GM12878 (cell line): ENCODE data around the gene PHF21B. TPM values are rescaled to one million over a fixed set of nuclear protein-coding genes. Genes with fewer than 3 reads are reported as not detected.

Source experiments
- ATAC-seq: fragments of 200-7000 bp; cut with Tn5 transposase; 3 replicates; pipeline ENCODE4 v1.9.1; 2020; ENCODE audit warnings: mild to moderate bottlenecking, moderate library complexity
- BruUV-seq: library from RNA; stranded (reverse); fragments of 400-500 nt; replicated peaks from 2 replicates; lab custom pipeline; 2021; lab: Mats Ljungman, UMichigan
- CTCF ChIA-PET: fragments of 300-600 bp; sonication (Branson Sonifier 250); formaldehyde crosslinking; extraction: SDS; loops from one replicate; lab custom pipeline; 2021; ENCODE audit warnings: inconsistent platforms; lab: Yijun Ruan, JAX
- POLR2A ChIA-PET: fragments of 350-600 bp; formaldehyde crosslinking; extraction: SDS; loops from one replicate; lab custom pipeline; 2021; ENCODE audit warnings: inconsistent platforms; lab: Charles Lee
- RAD21 ChIA-PET: fragments of 300-600 bp; sonication (Branson Sonifier 250); formaldehyde crosslinking; loops from one replicate; lab custom pipeline; 2023; ENCODE audit warnings: antibody characterized with exemption; ENCODE audit not compliant: unreplicated experiment; lab: Charles Lee
- SMC1A ChIA-PET: fragments of 300-600 bp; sonication (Branson Sonifier 250); formaldehyde crosslinking; loops from one replicate; lab custom pipeline; 2023; ENCODE audit not compliant: unreplicated experiment, uncharacterized antibody; lab: Charles Lee
- DNase-seq: peaks from one replicate; pipeline ENCODE4 v3.0.0-alpha.2; 2011; ENCODE audit warnings: low read depth, low spot score
- FAIRE-seq: peaks from 3 replicates; lab custom pipeline; 2011; peaks lifted over from hg19 to GRCh38; lab: Jason Lieb, UNC
- H2AFZ ChIP-seq: 2 replicates; pipeline ENCODE4 v1.6.0; 2011; ENCODE audit warnings: low read depth, low read length, control low read depth; ENCODE audit not compliant: control insufficient read depth
- H3K27ac ChIP-seq: 2 replicates; pipeline ENCODE4 v1.5.1; 2011; ENCODE audit warnings: control low read depth; ENCODE audit not compliant: control insufficient read depth, insufficient read depth
- H3K27me3 ChIP-seq, 2 experiments: replicated peaks in 1 of 2; 2 replicates each; pipeline versions ENCODE4 v1.6.0 to v1.6.1; 2011; ENCODE audit warnings: low read length in 1 of 2; ENCODE audit not compliant: control insufficient read depth in 2 of 2, insufficient read depth in 2 of 2
- H3K36me3 ChIP-seq, 2 experiments: 2 replicates each; pipeline ENCODE4 v1.5.1; 2011; ENCODE audit warnings: low read length in 1 of 2; ENCODE audit not compliant: control insufficient read depth in 2 of 2, insufficient read depth in 2 of 2
- H3K4me1 ChIP-seq: 2 replicates; pipeline ENCODE4 v1.6.1; 2011; ENCODE audit warnings: mild to moderate bottlenecking, low read length, moderate library complexity, mixed read lengths; ENCODE audit not compliant: control insufficient read depth, insufficient read depth
- H3K4me2 ChIP-seq: 2 replicates; pipeline ENCODE4 v1.6.0; 2011; ENCODE audit warnings: control low read depth; ENCODE audit not compliant: control insufficient read depth, insufficient read depth
- H3K4me3 ChIP-seq: fragments of 200-600 bp; sonication (generic); 2 replicates; pipeline ENCODE4 v1.5.1; 2016
- H3K79me2 ChIP-seq: 2 replicates; pipeline ENCODE4 v1.6.0; 2011; ENCODE audit warnings: low read length; ENCODE audit not compliant: control insufficient read depth, insufficient read depth
- H3K9ac ChIP-seq: 2 replicates; pipeline ENCODE4 v1.8.0; 2011; ENCODE audit warnings: low read length, control low read depth, mixed read lengths; ENCODE audit not compliant: control insufficient read depth, insufficient read depth
- H3K9me3 ChIP-seq: replicated peaks from 3 replicates; pipeline ENCODE4 v1.5.1; 2011; ENCODE audit warnings: mild to moderate bottlenecking, low read length; ENCODE audit not compliant: control insufficient read depth, insufficient read depth
- H4K20me1 ChIP-seq: 2 replicates; pipeline ENCODE4 v1.6.0; 2011; ENCODE audit not compliant: control insufficient read depth, insufficient read depth
- ASH2L ChIP-seq: fragments of 300-600, 200-600 bp; sonication (generic); IDR thresholded peaks from 2 replicates; pipeline ENCODE4 v1.6.1; 2017; ENCODE audit warnings: low read depth, mild to moderate bottlenecking, borderline replicate concordance
- CEBPZ ChIP-seq: fragments of 150-350 bp; IDR thresholded peaks from 2 replicates; pipeline ENCODE4 v1.6.1; 2016; ENCODE audit warnings: low read depth, low read length
- CHD2 ChIP-seq: IDR thresholded peaks from 2 replicates; pipeline ENCODE4 v1.6.1; 2011; ENCODE audit warnings: low read depth, low read length, improper control_type of control experiment, borderline replicate concordance
- CREB1 ChIP-seq: IDR thresholded peaks from 2 replicates; pipeline ENCODE4 v1.6.1; 2012; ENCODE audit warnings: low read depth, mild to moderate bottlenecking, inconsistent platforms
- HDAC2 ChIP-seq: fragments of 200-600 bp; sonication (generic); IDR thresholded peaks from 2 replicates; pipeline ENCODE4 v1.6.1; 2017
- HSF1 ChIP-seq: fragments of 150-350 bp; IDR thresholded peaks from 2 replicates; pipeline ENCODE4 v1.6.1; 2014; ENCODE audit warnings: mild to moderate bottlenecking, low read depth, low read length
- IRF5 ChIP-seq: fragments of 450-650 bp; IDR thresholded peaks from 2 replicates; pipeline ENCODE4 v1.6.1; 2017; ENCODE audit warnings: borderline replicate concordance
- KDM1A ChIP-seq: fragments of 200-600 bp; sonication (generic); IDR thresholded peaks from 2 replicates; pipeline ENCODE4 v1.6.1; 2016; ENCODE audit warnings: borderline replicate concordance
- MEF2B ChIP-seq: fragments of 450-650 bp; IDR thresholded peaks from 2 replicates; pipeline ENCODE4 v1.6.1; 2018; ENCODE audit warnings: mild to moderate bottlenecking, moderate library complexity; ENCODE audit not compliant: partially characterized antibody, poor library complexity, severe bottlenecking
- MTA2 ChIP-seq: fragments of 450-650 bp; IDR thresholded peaks from 2 replicates; pipeline ENCODE4 v1.6.1; 2016; ENCODE audit warnings: low read depth, mild to moderate bottlenecking, moderate library complexity
- NFIC ChIP-seq: IDR thresholded peaks from 2 replicates; pipeline ENCODE4 v1.6.1; 2012; ENCODE audit warnings: low read depth, mild to moderate bottlenecking, inconsistent platforms, low read length, moderate library complexity
- POLR2AphosphoS2 ChIP-seq: IDR thresholded peaks from 2 replicates; pipeline ENCODE4 v1.6.1; 2011; ENCODE audit warnings: low read depth, mild to moderate bottlenecking, low read length, improper control_type of control experiment, moderate library complexity
- RFX5 ChIP-seq: IDR thresholded peaks from 2 replicates; pipeline ENCODE4 v1.6.1; 2011; ENCODE audit warnings: low read depth, low read length, improper control_type of control experiment
- SUPT20H ChIP-seq: IDR thresholded peaks from 2 replicates; pipeline ENCODE4 v1.6.1; 2011; ENCODE audit warnings: low read depth, mild to moderate bottlenecking, low read length, moderate library complexity, borderline replicate concordance; ENCODE audit not compliant: control insufficient read depth
- YY1 ChIP-seq: IDR thresholded peaks from 2 replicates; pipeline ENCODE4 v1.6.1; 2011; ENCODE audit warnings: low read depth, mild to moderate bottlenecking, low read length
- ZNF207 ChIP-seq: fragments of 450-650 bp; IDR thresholded peaks from 2 replicates; pipeline ENCODE4 v1.6.1; 2014; ENCODE audit warnings: antibody characterized with exemption, mild to moderate bottlenecking, borderline replicate concordance
- ZZZ3 ChIP-seq: IDR thresholded peaks from 2 replicates; pipeline ENCODE4 v1.6.1; 2011; ENCODE audit warnings: low read depth; ENCODE audit not compliant: control insufficient read depth, insufficient read length
- WGBS: methylation state at CpG from one replicate; pipeline ENCODE4 v1.1.6; 2016; ENCODE audit warnings: low lambda C conversion rate; ENCODE audit not compliant: insufficient replicate concordance, insufficient coverage; ENCODE audit errors: missing lambda C conversion rate; 5-methylcytosine and 5-hydroxymethylcytosine counted together
- in situ Hi-C: fragments of 300-500 bp; cut with MboI; formaldehyde crosslinking; loops from 9 replicates; pipeline ENCODE4 v1.14.3; 2018; ENCODE audit warnings: mixed read lengths
- intact Hi-C: fragments of 100-400 bp; cut with micrococcal nuclease; formaldehyde crosslinking; loops from one replicate; pipeline ENCODE4 v1.14.2; 2022; ENCODE audit not compliant: unreplicated experiment
- polyA plus RNA-seq, 11 experiments: library from polyadenylated mRNA; depleted of rRNA in 4 of 11; unstranded in 6 of 11; stranded (reverse) in 5 of 11; fragments of >200 nt; fragmentation: Nextera tagmentation in 4 of 11; fragmentation: Illumina TruSeq in 1 of 11; extraction: Ambion mirVana in 4 of 11; extraction: Trizol in 1 of 11; gene quantifications; 1 replicate in 1 of 11; 2 replicates in 10 of 11; pipeline versions ENCODE4 v1.2.1 to v1.2.3, GENCODE V29; 2011 to 2016; ENCODE audit warnings: inconsistent platforms in 2 of 11, missing spikeins in 2 of 11, low read depth in 1 of 11
- total RNA-seq, 4 experiments: library from RNA; depleted of rRNA in 3 of 4; stranded (reverse); fragments of >200 nt in 3 of 4; fragmentation: Illumina TruSeq in 1 of 4; extraction: Trizol in 1 of 4; gene quantifications; 2 replicates each; pipeline versions ENCODE4 v1.2.1 to v1.2.3, GENCODE V29; 2013 to 2021

The PHF21B gene
- total and polyA plus RNA-seq, 10 of the 15 experiments (the other 5 are each of a cell fraction or from before 2014, with no cell fraction given) = 0.03 to 0.35 TPM; not detected in 8

DNA sequence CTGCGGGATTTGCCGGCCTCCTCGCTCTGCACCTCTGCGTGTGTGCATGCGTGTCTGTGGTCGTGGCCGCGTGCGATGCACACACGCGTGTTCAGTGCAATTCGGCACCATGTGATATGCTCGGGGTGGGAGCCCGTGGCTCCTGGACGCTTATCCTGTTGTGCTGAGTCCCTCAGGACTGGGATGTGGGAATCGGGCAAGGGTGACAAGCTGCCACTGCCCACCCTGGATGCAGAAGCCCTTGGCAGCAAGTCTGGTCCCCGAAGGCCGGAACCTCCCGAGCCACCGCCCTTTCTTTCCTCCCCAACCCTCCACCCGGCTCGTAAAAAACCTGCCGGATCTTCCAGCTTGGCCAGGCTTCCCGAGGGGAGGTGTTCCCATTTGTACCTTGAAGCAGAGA lies 128.2 kb downstream of the PHF21B start:
- BruUV-seq = no TSS peak
- ChIA-PET CTCF (no interaction called here), RAD21 (no interaction called here), POLR2A (no interaction called here), SMC1A (no interaction called here)
- Histone ChIP-seq H3K9me3 (no peaks in the 10 kb centered on the region; the same call in 2 of the 3 replicates), H3K79me2 (no peaks in the 10 kb centered on the region), H4K20me1 (no peaks in the 10 kb centered on the region), H3K4me3 (no peak overlapping the region), H3K27me3 (no peaks in the 10 kb centered on the region; a peak in 1 of 4 replicates), H3K36me3 (no peaks in the 10 kb centered on the region), H3K4me1 (no peaks in the 10 kb centered on the region), H3K27ac (no peak overlapping the region), H2AFZ (no peak overlapping the region), H3K4me2 (no peak overlapping the region), H3K9ac (no peak overlapping the region)
- FAIRE-seq (no peak), DNase-seq (no peak), ATAC-seq (no peak)
- intact Hi-C loops (no loop called here), in situ Hi-C loops (loop anchor here (25.0 kb wide), 1 partner anchor 519 kb away; no protein-coding TSS in a partner anchor)
- 65% methylated on average over 22 of the region's 24 CpGs for WGBS
- TF ChIP-seq CREB1 (no peak), ZZZ3 (no peak), KDM1A (no peak), CHD2 (no peak), ASH2L (no peak), MTA2 (no peak), RFX5 (no peak), NFIC (no peak), ZNF207 (no peak), HSF1 (no peak), MEF2B (no peak), POLR2AphosphoS2 (no peak), YY1 (no peak), HDAC2 (no peak), IRF5 (no peak), SUPT20H (no peak), CEBPZ (no peak)
